Thyroid gland (tissue), 4 donors: ENCODE measurements around the gene IWS1.

Experiments used
- CTCF ChIP-seq, 6 experiments: fragments of 200-600 bp in 3 of 6; fragments of 450-650 bp in 3 of 6; sonication (generic) in 3 of 6; IDR thresholded peaks; one replicate each; pipeline ENCODE4 v1.5.1; 2016 to 2019; ENCODE audit warnings: antibody characterized with exemption in 6 of 6, mild to moderate bottlenecking in 2 of 6, inconsistent platforms in 1 of 6, moderate library complexity in 1 of 6
- POLR2A ChIP-seq, 2 donors: fragments of 450-650 bp; IDR thresholded peaks; one replicate each; pipeline ENCODE4 v1.6.1; 2017; ENCODE audit warnings: antibody characterized with exemption in 2 of 2, mild to moderate bottlenecking in 2 of 2, moderate library complexity in 1 of 2

DNA sequence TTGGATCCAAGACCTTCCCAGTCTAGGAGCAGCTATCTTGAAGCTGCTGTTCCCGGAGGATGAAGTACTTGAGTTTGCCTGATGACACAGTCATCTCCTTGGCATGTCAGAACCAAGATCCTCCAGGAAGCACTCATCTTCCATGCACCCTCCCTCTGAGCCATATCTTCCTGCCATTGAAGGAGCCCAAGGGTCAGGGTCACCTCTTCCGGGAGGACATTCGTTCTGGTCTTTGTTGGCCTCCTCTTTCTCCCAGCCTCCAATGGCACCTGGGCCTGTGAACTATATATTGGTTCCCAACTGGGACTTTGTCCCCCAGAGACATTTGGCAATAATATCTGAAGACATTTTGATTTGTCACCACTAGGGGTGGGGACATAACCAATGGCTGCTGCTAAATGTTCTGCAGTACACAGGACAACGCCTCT, 4.9 kb upstream of the IWS1 start:
- no peak for TF ChIP-seq CTCF (IDR thresholded peaks at IDR 0.05)
- TF ChIP-seq POLR2A (IDR thresholded peaks at IDR 0.05) = no peak
